Fibroblast of lung (primary cell): ENCODE results near the gene GALC. TPM values are rescaled to one million over a fixed set of nuclear protein-coding genes. Genes with fewer than 3 reads are reported as not detected.

Experiments used
- DNase-seq, 2 donors: peaks; one replicate each; pipeline versions ENCODE4 v3.0.0 to v3.0.0-alpha.2; 2010; ENCODE audit warnings: low read depth in 2 of 2
- H2AFZ ChIP-seq: 2 replicates; pipeline ENCODE4 v1.5.1; 2012; ENCODE audit warnings: low read length, control low read depth, inconsistent platforms
- H3K27ac ChIP-seq: 2 replicates; pipeline ENCODE4 v1.5.1; 2011; ENCODE audit warnings: low read length, control low read depth; ENCODE audit not compliant: insufficient read depth
- H3K27me3 ChIP-seq: 2 replicates; pipeline ENCODE4 v1.5.1; 2011; ENCODE audit warnings: mild to moderate bottlenecking, low read length; ENCODE audit not compliant: control insufficient read depth, insufficient read depth
- H3K36me3 ChIP-seq: 2 replicates; pipeline ENCODE4 v1.5.1; 2011; ENCODE audit warnings: low read length; ENCODE audit not compliant: control insufficient read depth, insufficient read depth
- H3K4me1 ChIP-seq: 2 replicates; pipeline ENCODE4 v1.5.1; 2011; ENCODE audit warnings: low read length; ENCODE audit not compliant: control insufficient read depth, insufficient read depth; ENCODE audit errors: extremely low read depth
- H3K4me2 ChIP-seq: 2 replicates; pipeline ENCODE4 v1.5.1; 2011; ENCODE audit warnings: low read length, control low read depth; ENCODE audit not compliant: insufficient read depth; ENCODE audit errors: extremely low read depth
- H3K4me3 ChIP-seq, 4 experiments: fragments of 200-600 bp in 1 of 4; sonication (generic) in 1 of 4; replicated peaks in 1 of 4; 2 replicates each; pipeline ENCODE4 v1.5.1; 2011 to 2016; ENCODE audit warnings: low read length in 4 of 4, low read depth in 3 of 4, mild to moderate bottlenecking in 3 of 4, control low read depth in 2 of 4, inconsistent platforms in 1 of 4, mixed read lengths in 1 of 4; ENCODE audit not compliant: insufficient read depth in 1 of 4; ENCODE audit errors: control extremely low read depth in 1 of 4
- H3K79me2 ChIP-seq: 2 replicates; pipeline ENCODE4 v1.5.1; 2012; ENCODE audit warnings: mild to moderate bottlenecking, low read length, inconsistent platforms; ENCODE audit not compliant: control insufficient read depth, insufficient read depth
- H3K9ac ChIP-seq: 2 replicates; pipeline ENCODE4 v1.5.1; 2011; ENCODE audit warnings: mild to moderate bottlenecking, low read length, control low read depth; ENCODE audit not compliant: insufficient read depth
- H3K9me3 ChIP-seq: 2 replicates; pipeline ENCODE4 v1.5.1; 2012; ENCODE audit warnings: low read depth, low read length; ENCODE audit not compliant: control insufficient read depth, insufficient read depth
- H4K20me1 ChIP-seq: 2 replicates; pipeline ENCODE4 v1.5.1; 2011; ENCODE audit warnings: low read length; ENCODE audit not compliant: control insufficient read depth, insufficient read depth; ENCODE audit errors: extremely low read depth
- EZH2 ChIP-seq: IDR thresholded peaks from 2 replicates; pipeline ENCODE4 v1.5.1; 2012; ENCODE audit warnings: low read length, control low read depth, mild to moderate bottlenecking; ENCODE audit errors: missing control alignments
- polyA minus RNA-seq: library from RNA; depleted of rRNA, polyadenylated mRNA; stranded (reverse); fragments of >200 nt; gene quantifications from 2 replicates; pipeline ENCODE4 v1.2.3, GENCODE V29; 2011; ENCODE audit warnings: low replicate concordance
- polyA plus RNA-seq, 2 donors: library from polyadenylated mRNA; depleted of rRNA in 1 of 2; stranded (reverse) in 1 of 2; unstranded in 1 of 2; fragments of >200 nt; gene quantifications; 2 replicates each; pipeline ENCODE4 v1.2.1, GENCODE V29; 2011 to 2012; ENCODE audit warnings: missing spikeins in 1 of 2
- total RNA-seq: library from RNA; depleted of rRNA; stranded (reverse); fragments of >200 nt; gene quantifications from 2 replicates; pipeline ENCODE4 v1.2.1, GENCODE V29; 2014
- TF ChIP-seq, protein P1 (sequence below), 2 donors: IDR thresholded peaks in 1 of 2; conservative IDR thresholded peaks in 1 of 2; 1 replicate in 1 of 2; 2 replicates in 1 of 2; pipeline ENCODE4 v1.5.1; 2011 to 2012; ENCODE audit warnings: low read length in 2 of 2, control low read depth in 1 of 2, inconsistent platforms in 1 of 2, low read depth in 1 of 2, mild to moderate bottlenecking in 1 of 2

The GALC gene
- total RNA-seq = 18.7 and 22.8 TPM in 2 replicates
- polyA plus RNA-seq = 12.9 and 13.3 TPM in 2 replicates
- 8.4 and 9.0 TPM in 2 replicates for polyA plus RNA-seq (2012)
- 3.1 and 4.0 TPM in 2 replicates for polyA minus RNA-seq

DNA sequence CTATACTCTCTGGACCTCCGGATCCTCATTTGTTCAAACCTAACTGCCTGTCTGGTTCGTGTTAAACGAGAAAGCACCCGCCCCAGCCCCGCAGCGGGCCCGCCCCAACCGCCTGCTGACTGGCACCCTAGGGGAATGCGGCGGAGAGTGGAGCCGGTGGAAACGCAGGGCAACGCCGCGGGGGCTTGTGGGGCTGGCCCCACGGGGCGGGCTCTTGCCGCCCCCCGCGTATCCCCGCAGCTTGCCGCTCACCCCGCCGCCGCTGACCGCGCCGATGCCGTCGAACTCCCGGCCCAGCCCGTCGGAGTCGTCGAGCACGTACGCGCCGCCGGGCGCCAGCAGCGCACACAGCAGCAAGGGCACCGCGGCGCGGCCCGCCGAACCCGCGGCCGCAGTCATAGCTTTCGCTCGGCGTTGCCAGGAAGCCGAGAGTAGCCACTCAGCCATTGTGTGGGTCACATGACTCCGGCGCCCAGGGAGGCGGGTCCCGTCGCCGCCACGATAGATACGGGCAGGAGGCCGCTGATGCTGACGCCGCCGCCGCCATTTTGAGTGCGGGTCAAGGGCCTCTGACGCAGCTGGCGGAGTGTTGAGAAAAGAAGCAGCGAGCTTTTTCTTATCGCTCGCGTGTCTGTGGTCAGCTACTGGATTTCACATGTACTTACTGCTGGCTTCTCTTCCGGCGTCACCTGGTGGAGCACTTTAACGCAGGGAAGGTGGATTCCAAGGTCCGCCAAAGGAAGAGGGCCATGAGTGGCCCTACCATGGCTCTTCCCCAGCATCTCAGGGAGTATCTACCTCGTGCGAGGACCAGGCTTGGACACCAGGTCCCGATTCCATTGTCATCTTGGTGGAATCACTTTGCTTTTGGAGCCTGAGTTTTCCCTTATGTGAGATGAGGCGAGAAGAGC lies at the start of gene GALC:
Gene GALC (minus strand): TSS at position 465 of the 911 bp plus-strand sequence. CDS start 18 bp downstream, at position 447.
- H3K9me3 ChIP-seq = no peaks in the 10 kb centered on the region
- no peaks in the 10 kb centered on the region for H3K27me3 ChIP-seq
- peak within 1 kb of the TSS; percentile 73 for H3K4me2 ChIP-seq
- no peaks in the 10 kb centered on the region for H3K79me2 ChIP-seq
- H3K36me3 ChIP-seq = no peaks in the 10 kb centered on the region
- H3K4me3 ChIP-seq = peak within 1 kb of the TSS; percentile 45 to 80 (median 69)
- no peaks in the 10 kb centered on the region for H4K20me1 ChIP-seq
- no peak for TF ChIP-seq EZH2
- TF ChIP-seq, protein P1, sequence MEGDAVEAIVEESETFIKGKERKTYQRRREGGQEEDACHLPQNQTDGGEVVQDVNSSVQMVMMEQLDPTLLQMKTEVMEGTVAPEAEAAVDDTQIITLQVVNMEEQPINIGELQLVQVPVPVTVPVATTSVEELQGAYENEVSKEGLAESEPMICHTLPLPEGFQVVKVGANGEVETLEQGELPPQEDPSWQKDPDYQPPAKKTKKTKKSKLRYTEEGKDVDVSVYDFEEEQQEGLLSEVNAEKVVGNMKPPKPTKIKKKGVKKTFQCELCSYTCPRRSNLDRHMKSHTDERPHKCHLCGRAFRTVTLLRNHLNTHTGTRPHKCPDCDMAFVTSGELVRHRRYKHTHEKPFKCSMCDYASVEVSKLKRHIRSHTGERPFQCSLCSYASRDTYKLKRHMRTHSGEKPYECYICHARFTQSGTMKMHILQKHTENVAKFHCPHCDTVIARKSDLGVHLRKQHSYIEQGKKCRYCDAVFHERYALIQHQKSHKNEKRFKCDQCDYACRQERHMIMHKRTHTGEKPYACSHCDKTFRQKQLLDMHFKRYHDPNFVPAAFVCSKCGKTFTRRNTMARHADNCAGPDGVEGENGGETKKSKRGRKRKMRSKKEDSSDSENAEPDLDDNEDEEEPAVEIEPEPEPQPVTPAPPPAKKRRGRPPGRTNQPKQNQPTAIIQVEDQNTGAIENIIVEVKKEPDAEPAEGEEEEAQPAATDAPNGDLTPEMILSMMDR (conservative IDR thresholded peaks at IDR 0.05 in 1 of 2, IDR thresholded peaks at IDR 0.05 in 1 of 2; ENCODE audit: low read depth in 1 of 2, low read length in 2 of 2) = no peak
- H3K9ac ChIP-seq = peak within 1 kb of the TSS; percentile 71
- H3K27ac ChIP-seq = peak within 1 kb of the TSS; percentile 85
- DNase-seq = peak; percentile 90 to 94
- peak within 1 kb of the TSS; percentile 97 for H2AFZ ChIP-seq
- peaks cover 4% of the 10 kb centered on the region for H3K4me1 ChIP-seq

GRCh38 chr14:88040146-88040545 lies 47.2 kb upstream of the GALC start:
- H3K9me3 ChIP-seq = no peaks in the 10 kb centered on the region
- no peak overlapping the region for H3K4me3 ChIP-seq
- no peaks in the 10 kb centered on the region for H3K79me2 ChIP-seq
- H3K4me1 ChIP-seq = no peaks in the 10 kb centered on the region
- H2AFZ ChIP-seq = no peak overlapping the region
- H3K27ac ChIP-seq = no peak overlapping the region
- no peaks in the 10 kb centered on the region for H3K36me3 ChIP-seq
- no peak overlapping the region for H3K9ac ChIP-seq
- H4K20me1 ChIP-seq = no peaks in the 10 kb centered on the region
- no peak for DNase-seq
- no peak overlapping the region for H3K4me2 ChIP-seq
- TF ChIP-seq, protein P1 (conservative IDR thresholded peaks at IDR 0.05 in 1 of 2, IDR thresholded peaks at IDR 0.05 in 1 of 2; ENCODE audit: low read depth in 1 of 2, low read length in 2 of 2) = no peak
- no peak for TF ChIP-seq EZH2
- H3K27me3 ChIP-seq = no peaks in the 10 kb centered on the region

DNA sequence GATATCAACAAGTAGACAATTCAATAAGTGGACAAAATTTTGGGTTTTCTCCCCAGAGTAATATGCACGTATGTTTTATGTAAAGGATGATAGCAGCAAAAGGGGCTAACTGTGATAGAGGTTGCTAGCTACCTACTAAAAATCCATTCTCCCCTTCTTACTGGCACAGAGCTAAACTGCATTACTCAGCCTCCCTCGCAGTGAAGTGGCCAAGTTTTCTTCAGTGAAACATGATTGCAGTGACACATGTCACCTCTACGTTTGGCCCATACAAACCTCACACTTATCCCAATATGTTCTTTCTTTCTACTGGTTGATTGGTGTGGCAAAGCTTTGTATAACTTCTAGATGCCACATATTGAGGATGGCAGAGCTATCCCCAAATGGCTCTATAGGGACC lies 46.2 kb upstream of the GALC start:
- Histone ChIP-seq H3K4me1 (no peaks in the 10 kb centered on the region), H3K9ac (no peak overlapping the region), H2AFZ (no peak overlapping the region), H3K27ac (no peak overlapping the region), H3K79me2 (no peaks in the 10 kb centered on the region), H4K20me1 (no peaks in the 10 kb centered on the region), H3K27me3 (no peaks in the 10 kb centered on the region), H3K36me3 (no peaks in the 10 kb centered on the region), H3K4me3 (no peak overlapping the region), H3K4me2 (no peak overlapping the region), H3K9me3 (no peaks in the 10 kb centered on the region)
- DNase-seq = no peak
- no peak for TF ChIP-seq EZH2
- TF ChIP-seq, protein P1 (conservative IDR thresholded peaks at IDR 0.05 in 1 of 2, IDR thresholded peaks at IDR 0.05 in 1 of 2; ENCODE audit: low read depth in 1 of 2, low read length in 2 of 2) = no peak
